Upper lobe of left lung (tissue), 4 donors: ENCODE data around the gene ISG15.
"Not testable (repeated sequence)": the region's sequence is repeated elsewhere in the genome, so short reads cannot be mapped to it uniquely, and the experiment has no call there.

ENCODE experiments used
- CTCF ChIP-seq, 6 experiments: fragments of 450-650 bp in 4 of 6; fragments of 200-600 bp in 2 of 6; sonication (generic) in 2 of 6; IDR thresholded peaks; one replicate each; pipeline ENCODE4 v1.5.1; 2016 to 2019; ENCODE audit warnings: antibody characterized with exemption in 6 of 6
- POLR2AphosphoS5 ChIP-seq, 2 donors: sonication (generic); formaldehyde crosslinking; IDR thresholded peaks; one replicate each; pipeline ENCODE4 v1.5.1; 2017; ENCODE audit warnings: antibody characterized with exemption in 2 of 2

DNA sequence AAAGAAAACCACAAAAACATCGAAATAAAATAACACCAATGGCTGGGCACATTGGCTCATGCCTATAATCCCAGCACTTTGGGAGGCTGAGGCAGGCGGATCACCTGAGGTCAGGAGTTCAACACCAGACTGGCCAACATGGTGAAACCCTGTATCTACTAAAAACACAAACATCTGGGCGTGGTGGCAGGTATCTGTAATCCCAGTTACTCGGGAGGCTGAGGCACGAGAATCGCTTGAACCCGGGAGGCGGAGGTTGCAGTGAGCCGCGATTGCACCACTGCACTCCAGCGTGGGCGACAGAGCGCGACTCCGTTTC lies 44.4 kb downstream of the ISG15 start:
- not testable (repeated sequence) for TF ChIP-seq CTCF, POLR2AphosphoS5 (IDR thresholded peaks at IDR 0.05)
